ENCODE data around the gene SMARCD2.

- TF ChIP-seq, protein P1, sequence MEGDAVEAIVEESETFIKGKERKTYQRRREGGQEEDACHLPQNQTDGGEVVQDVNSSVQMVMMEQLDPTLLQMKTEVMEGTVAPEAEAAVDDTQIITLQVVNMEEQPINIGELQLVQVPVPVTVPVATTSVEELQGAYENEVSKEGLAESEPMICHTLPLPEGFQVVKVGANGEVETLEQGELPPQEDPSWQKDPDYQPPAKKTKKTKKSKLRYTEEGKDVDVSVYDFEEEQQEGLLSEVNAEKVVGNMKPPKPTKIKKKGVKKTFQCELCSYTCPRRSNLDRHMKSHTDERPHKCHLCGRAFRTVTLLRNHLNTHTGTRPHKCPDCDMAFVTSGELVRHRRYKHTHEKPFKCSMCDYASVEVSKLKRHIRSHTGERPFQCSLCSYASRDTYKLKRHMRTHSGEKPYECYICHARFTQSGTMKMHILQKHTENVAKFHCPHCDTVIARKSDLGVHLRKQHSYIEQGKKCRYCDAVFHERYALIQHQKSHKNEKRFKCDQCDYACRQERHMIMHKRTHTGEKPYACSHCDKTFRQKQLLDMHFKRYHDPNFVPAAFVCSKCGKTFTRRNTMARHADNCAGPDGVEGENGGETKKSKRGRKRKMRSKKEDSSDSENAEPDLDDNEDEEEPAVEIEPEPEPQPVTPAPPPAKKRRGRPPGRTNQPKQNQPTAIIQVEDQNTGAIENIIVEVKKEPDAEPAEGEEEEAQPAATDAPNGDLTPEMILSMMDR (conservative IDR thresholded peaks at IDR 0.05 in 1 of 2, IDR thresholded peaks at IDR 0.05 in 1 of 2; ENCODE audit: low read depth in 1 of 2, low read length in 2 of 2) = peak; percentile 23 to 51
- no peak for TF ChIP-seq EZH2 (IDR thresholded peaks at IDR 0.05; ENCODE audit: low read length, missing control alignments)
These were observed 15.3 kb downstream of the SMARCD2 start, which contains the start of the genes FTSJ3 and PSMC5 for GRCh38 chr17:63827002-63827800.
